Lower lobe of right lung (tissue), 2 donors: Measurements from ENCODE around the gene SREBF1. TPM values are rescaled to one million over a fixed set of nuclear protein-coding genes. Genes with fewer than 3 reads are reported as not detected.

ENCODE experiments used
- ATAC-seq, 2 donors: fragments of 200-7000 bp; cut with Tn5 transposase; one replicate each; pipeline ENCODE4 v1.9.1; 2020 to 2022; ENCODE audit warnings: mild to moderate bottlenecking in 2 of 2, moderate library complexity in 2 of 2
- DNase-seq: peaks from one replicate; pipeline ENCODE4 v3.0.0-alpha.2; 2020
- H3K27ac ChIP-seq: fragments of 200-600 bp; one replicate; pipeline ENCODE4 v1.8.0; 2022
- H3K27me3 ChIP-seq: fragments of 200-600 bp; one replicate; pipeline ENCODE4 v1.8.0; 2022; ENCODE audit warnings: low read depth
- H3K36me3 ChIP-seq: fragments of 200-600 bp; one replicate; pipeline ENCODE4 v1.8.0; 2022; ENCODE audit warnings: mild to moderate bottlenecking
- H3K4me1 ChIP-seq: fragments of 200-600 bp; one replicate; pipeline ENCODE4 v1.8.0; 2022
- H3K4me3 ChIP-seq: fragments of 200-600 bp; one replicate; pipeline ENCODE4 v1.8.0; 2022; ENCODE audit warnings: mild to moderate bottlenecking
- H3K9me3 ChIP-seq: fragments of 200-600 bp; one replicate; pipeline ENCODE4 v1.8.0; 2022
- intact Hi-C: fragments of 100-400 bp; cut with DNase I; formaldehyde crosslinking; loops from one replicate; pipeline ENCODE4 v1.11.0; 2022
- total RNA-seq: library from RNA; stranded (reverse); fragmentation: NEBNext Ultra II Directional; extraction: Animal tissue kit (Norgen Biotek cat#: 25700); gene quantifications from one replicate; pipeline ENCODE4 v1.2.1, GENCODE V29; 2021
- TF ChIP-seq, protein P1 (sequence below): fragments of 200-600 bp; IDR thresholded peaks from one replicate; pipeline ENCODE4 v1.8.0; 2022; ENCODE audit warnings: antibody characterized with exemption, mild to moderate bottlenecking
- donor health status: DM: no; HTN: yes; CAD: no; lungs with severe emphysema.

The SREBF1 gene
- total RNA-seq, 1 donor from 2014 or later: 77.2 TPM

DNA sequence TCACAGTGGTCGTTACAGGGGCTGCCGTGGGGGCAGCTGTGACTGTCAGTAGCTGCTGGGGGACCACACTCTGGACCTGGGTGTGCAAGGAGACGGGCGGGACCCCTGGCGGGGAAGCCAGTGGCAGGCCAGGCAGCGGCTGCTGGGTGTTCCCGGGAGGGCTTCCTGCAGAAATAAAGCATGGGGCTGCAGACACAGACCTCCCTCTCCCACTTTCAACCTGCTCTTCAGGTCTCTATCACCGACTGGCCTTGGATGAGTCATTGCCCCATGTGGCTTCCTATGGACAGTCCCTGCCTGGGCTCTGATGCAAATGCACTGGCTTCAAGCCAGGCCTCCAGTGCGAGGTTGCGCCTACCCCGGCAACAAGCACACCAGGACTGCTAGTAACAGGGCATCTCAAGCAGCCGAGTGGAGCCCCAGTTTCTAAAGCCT is 17.2 kb downstream of the SREBF1 start:
- no peak overlapping the region for H3K27ac ChIP-seq
- peaks cover 51% of the 10 kb centered on the region for H3K36me3 ChIP-seq
- peak; percentile 4 to 11 for ATAC-seq
- no peak overlapping the region for H3K4me3 ChIP-seq
- no peaks in the 10 kb centered on the region for H3K9me3 ChIP-seq
- H3K4me1 ChIP-seq: peaks cover 62% of the 10 kb centered on the region
- DNase-seq: peak; percentile 79
- H3K27me3 ChIP-seq: no peaks in the 10 kb centered on the region
- TF ChIP-seq, protein P1, sequence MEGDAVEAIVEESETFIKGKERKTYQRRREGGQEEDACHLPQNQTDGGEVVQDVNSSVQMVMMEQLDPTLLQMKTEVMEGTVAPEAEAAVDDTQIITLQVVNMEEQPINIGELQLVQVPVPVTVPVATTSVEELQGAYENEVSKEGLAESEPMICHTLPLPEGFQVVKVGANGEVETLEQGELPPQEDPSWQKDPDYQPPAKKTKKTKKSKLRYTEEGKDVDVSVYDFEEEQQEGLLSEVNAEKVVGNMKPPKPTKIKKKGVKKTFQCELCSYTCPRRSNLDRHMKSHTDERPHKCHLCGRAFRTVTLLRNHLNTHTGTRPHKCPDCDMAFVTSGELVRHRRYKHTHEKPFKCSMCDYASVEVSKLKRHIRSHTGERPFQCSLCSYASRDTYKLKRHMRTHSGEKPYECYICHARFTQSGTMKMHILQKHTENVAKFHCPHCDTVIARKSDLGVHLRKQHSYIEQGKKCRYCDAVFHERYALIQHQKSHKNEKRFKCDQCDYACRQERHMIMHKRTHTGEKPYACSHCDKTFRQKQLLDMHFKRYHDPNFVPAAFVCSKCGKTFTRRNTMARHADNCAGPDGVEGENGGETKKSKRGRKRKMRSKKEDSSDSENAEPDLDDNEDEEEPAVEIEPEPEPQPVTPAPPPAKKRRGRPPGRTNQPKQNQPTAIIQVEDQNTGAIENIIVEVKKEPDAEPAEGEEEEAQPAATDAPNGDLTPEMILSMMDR: no peak
- intact Hi-C loops: no loop called here

DNA sequence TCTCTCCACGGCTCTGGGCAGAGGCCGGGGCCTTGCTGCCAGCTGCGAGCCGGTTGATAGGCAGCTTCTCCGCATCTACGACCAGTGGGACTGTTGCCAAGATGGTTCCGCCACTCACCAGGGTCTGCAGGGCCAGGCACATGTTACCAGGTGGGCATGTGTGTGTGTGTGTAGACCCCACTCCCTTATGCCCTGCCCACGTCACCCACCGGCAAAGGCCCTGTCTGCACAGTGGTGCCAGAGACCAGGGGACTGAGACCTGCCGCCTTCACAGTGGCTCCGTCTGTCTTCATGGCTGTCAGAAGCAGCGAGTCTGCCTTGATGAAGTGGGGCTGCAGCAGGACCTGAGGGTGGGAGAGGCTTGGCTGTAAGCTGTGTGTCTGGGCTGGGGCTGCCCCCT is 17.7 kb downstream of the SREBF1 start:
- Histone ChIP-seq H3K27ac (no peak overlapping the region), H3K4me3 (no peak overlapping the region), H3K36me3 (peaks cover 56% of the 10 kb centered on the region), H3K4me1 (peaks cover 58% of the 10 kb centered on the region), H3K27me3 (no peaks in the 10 kb centered on the region), H3K9me3 (no peaks in the 10 kb centered on the region)
- intact Hi-C loops: no loop called here
- TF ChIP-seq, protein P1: no peak
- DNase-seq: no peak
- no peak for ATAC-seq

DNA sequence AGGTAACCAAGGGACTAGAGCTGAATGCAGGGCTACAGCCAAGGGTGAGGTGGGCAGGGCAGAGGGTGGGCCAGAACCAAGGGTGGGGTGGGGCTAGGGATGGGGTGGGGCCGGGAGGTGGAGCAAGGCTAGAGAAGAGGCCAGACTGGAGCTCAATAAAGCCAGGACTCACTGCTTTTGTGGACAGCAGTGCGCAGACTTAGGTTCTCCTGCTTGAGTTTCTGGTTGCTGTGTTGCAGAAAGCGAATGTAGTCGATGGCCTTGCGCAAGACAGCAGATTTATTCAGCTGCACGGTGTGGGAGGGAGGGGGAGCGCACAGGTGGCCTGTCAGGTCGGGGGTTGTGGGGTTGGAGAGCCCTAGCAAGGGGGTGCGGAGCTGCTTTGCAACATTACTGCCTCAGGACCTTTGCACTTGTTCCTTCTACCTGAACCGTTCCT is 18.7 kb downstream of the SREBF1 start:
- intact Hi-C loops: no loop called here
- DNase-seq (peak; percentile 67), ATAC-seq (peak; percentile 44 to 54)
- Histone ChIP-seq H3K36me3 (peaks cover 66% of the 10 kb centered on the region), H3K4me3 (no peak overlapping the region), H3K4me1 (peaks cover 52% of the 10 kb centered on the region), H3K9me3 (no peaks in the 10 kb centered on the region), H3K27me3 (no peaks in the 10 kb centered on the region), H3K27ac (peak overlapping the region; percentile 18)
- TF ChIP-seq, protein P1: no peak

GRCh38 chr17:17817552-17817947 is 19.2 kb downstream of the SREBF1 start:
- no peak for DNase-seq
- no peaks in the 10 kb centered on the region for H3K27me3 ChIP-seq
- intact Hi-C loops: no loop called here
- peaks cover 48% of the 10 kb centered on the region for H3K4me1 ChIP-seq
- peaks cover 71% of the 10 kb centered on the region for H3K36me3 ChIP-seq
- TF ChIP-seq, protein P1: no peak
- H3K4me3 ChIP-seq: no peak overlapping the region
- no peaks in the 10 kb centered on the region for H3K9me3 ChIP-seq
- no peak for ATAC-seq
- H3K27ac ChIP-seq: no peak overlapping the region

GRCh38 chr17:17816831-17817551 is 19.8 kb downstream of the SREBF1 start:
- no peaks in the 10 kb centered on the region for H3K27me3 ChIP-seq
- TF ChIP-seq, protein P1: no peak
- no peak for ATAC-seq
- no peak overlapping the region for H3K4me3 ChIP-seq
- no peaks in the 10 kb centered on the region for H3K9me3 ChIP-seq
- no peak for DNase-seq
- H3K27ac ChIP-seq: no peak overlapping the region
- intact Hi-C loops: no loop called here
- peaks cover 76% of the 10 kb centered on the region for H3K36me3 ChIP-seq
- peaks cover 48% of the 10 kb centered on the region for H3K4me1 ChIP-seq
